K562 (cell line): ENCODE data around the gene ERBB3. TPM values are rescaled to one million over a fixed set of nuclear protein-coding genes. Genes with fewer than 3 reads are reported as not detected.
A peak's percentile ranks its signal among the peaks of the same experiment; 100 is the strongest.

Source experiments
- BRCA1 ChIP-seq, 2 experiments: fragments of 450-650 bp in 1 of 2; sonication (generic) in 1 of 2; formaldehyde crosslinking in 1 of 2; IDR thresholded peaks; 2 replicates each; pipeline versions ENCODE4 v1.5.0 to v1.6.1; 2017 to 2020; ENCODE audit warnings: mild to moderate bottlenecking in 1 of 2, missing genetic modification reagents in 1 of 2
- CAMTA2 ChIP-seq: fragments of 250-450 bp; sonication (Bioruptor Pico); conservative IDR thresholded peaks from 2 replicates; pipeline ENCODE4 v1.5.1; 2022
- ELF4 ChIP-seq: fragments of 450-650 bp; formaldehyde crosslinking; IDR thresholded peaks from 2 replicates; pipeline ENCODE4 v1.4.0; 2022; ENCODE audit warnings: missing genetic modification characterization
- MED1 ChIP-seq: sonication (generic); formaldehyde crosslinking; IDR thresholded peaks from 2 replicates; pipeline ENCODE4 v1.8.1; 2023; ENCODE audit warnings: missing genetic modification reagents, borderline replicate concordance
- NCOA6 ChIP-seq: fragments of 450-650 bp; IDR thresholded peaks from 2 replicates; pipeline ENCODE4 v1.6.1; 2017; ENCODE audit warnings: mild to moderate bottlenecking
- PCBP1 ChIP-seq: fragments of 200-400 bp; formaldehyde crosslinking; IDR thresholded peaks from 2 replicates; pipeline ENCODE4 v1.6.1; 2018; ENCODE audit warnings: mild to moderate bottlenecking, low read depth, low read length; ENCODE audit not compliant: poor library complexity, severe bottlenecking
- SMARCE1 ChIP-seq: fragments of 450-650 bp; IDR thresholded peaks from 2 replicates; pipeline ENCODE4 v1.7.1; 2016; ENCODE audit warnings: mild to moderate bottlenecking
- SOX6 ChIP-seq: fragments of 450-650 bp; IDR thresholded peaks from 2 replicates; pipeline ENCODE4 v1.6.1; 2014; ENCODE audit warnings: mild to moderate bottlenecking
- THRAP3 ChIP-seq: fragments of 450-650 bp; IDR thresholded peaks from 2 replicates; pipeline ENCODE4 v1.6.1; 2016; ENCODE audit warnings: mild to moderate bottlenecking, inconsistent platforms, borderline replicate concordance
- ZBTB17 ChIP-seq: fragments of 450-650 bp; formaldehyde crosslinking; IDR thresholded peaks from 2 replicates; pipeline ENCODE4 v1.4.0; 2020; ENCODE audit warnings: mild to moderate bottlenecking
- ZC3H8 ChIP-seq: fragments of 450-650 bp; IDR thresholded peaks from 2 replicates; pipeline ENCODE4 v1.6.1; 2017
- ZNF197 ChIP-seq: fragments of 200-800 bp; sonication (Bioruptor generic); IDR thresholded peaks from 2 replicates; pipeline ENCODE4 v1.6.1; 2016; ENCODE audit warnings: low read depth, missing genetic modification characterization, missing compliant biosample characterization
- polyA plus RNA-seq, 8 experiments: library from polyadenylated mRNA; depleted of rRNA in 4 of 8; stranded (reverse) in 5 of 8; unstranded in 3 of 8; fragments of >200 nt; fragmentation: Nextera tagmentation in 2 of 8; fragmentation: Illumina TruSeq in 1 of 8; extraction: Ambion mirVana in 2 of 8; extraction: Trizol in 1 of 8; gene quantifications; 2 replicates each; pipeline versions ENCODE4 v1.2.1 to v1.2.3, GENCODE V29; 2011 to 2014; ENCODE audit warnings: inconsistent platforms in 1 of 8, missing spikeins in 1 of 8
- total RNA-seq, 7 experiments: library from RNA; depleted of rRNA in 6 of 7; stranded (reverse); fragments of >200 nt in 6 of 7; fragmentation: Illumina TruSeq in 2 of 7; extraction: Trizol in 2 of 7; gene quantifications; 2 replicates each; pipeline versions ENCODE4 v1.2.1 to v1.2.3, GENCODE V29; 2011 to 2021; ENCODE audit warnings: low replicate concordance in 1 of 7
- TF ChIP-seq, protein P1 (sequence below): fragments of 250-450 bp; sonication (Bioruptor Pico); IDR thresholded peaks from 2 replicates; pipeline ENCODE4 v1.5.0; 2021
- TF ChIP-seq, protein P2 (sequence below): fragments of 250-450 bp; sonication (Bioruptor Pico); IDR thresholded peaks from 2 replicates; pipeline ENCODE4 v1.5.0; 2020; ENCODE audit warnings: mild to moderate bottlenecking
- TF ChIP-seq, protein P3 (sequence below): sonication (generic); formaldehyde crosslinking; IDR thresholded peaks from 2 replicates; pipeline ENCODE4 v1.8.1; 2022; ENCODE audit warnings: missing genetic modification reagents
- TF ChIP-seq, protein P4 (sequence below): fragments of 450-650 bp; IDR thresholded peaks from 2 replicates; pipeline ENCODE4 v1.6.1; 2016; ENCODE audit warnings: borderline replicate concordance
- TF ChIP-seq, protein P5 (sequence below): fragments of 250-450 bp; sonication (Bioruptor Pico); IDR thresholded peaks from 2 replicates; pipeline ENCODE4 v1.8.0; 2021; ENCODE audit warnings: borderline replicate concordance, mild to moderate bottlenecking, moderate library complexity; ENCODE audit not compliant: poor library complexity, severe bottlenecking
- TF ChIP-seq, protein P6 (sequence below): fragments of 450-650 bp; IDR thresholded peaks from 2 replicates; pipeline ENCODE4 v1.7.1; 2018; ENCODE audit warnings: mild to moderate bottlenecking, low read depth; ENCODE audit not compliant: partially characterized antibody

ERBB3 gene
- total and polyA plus RNA-seq, 9 of the 15 experiments (the other 6 are each of a cell fraction or from before 2014, with no cell fraction given), result 1.5 to 5.4 (median 3.8) TPM

DNA sequence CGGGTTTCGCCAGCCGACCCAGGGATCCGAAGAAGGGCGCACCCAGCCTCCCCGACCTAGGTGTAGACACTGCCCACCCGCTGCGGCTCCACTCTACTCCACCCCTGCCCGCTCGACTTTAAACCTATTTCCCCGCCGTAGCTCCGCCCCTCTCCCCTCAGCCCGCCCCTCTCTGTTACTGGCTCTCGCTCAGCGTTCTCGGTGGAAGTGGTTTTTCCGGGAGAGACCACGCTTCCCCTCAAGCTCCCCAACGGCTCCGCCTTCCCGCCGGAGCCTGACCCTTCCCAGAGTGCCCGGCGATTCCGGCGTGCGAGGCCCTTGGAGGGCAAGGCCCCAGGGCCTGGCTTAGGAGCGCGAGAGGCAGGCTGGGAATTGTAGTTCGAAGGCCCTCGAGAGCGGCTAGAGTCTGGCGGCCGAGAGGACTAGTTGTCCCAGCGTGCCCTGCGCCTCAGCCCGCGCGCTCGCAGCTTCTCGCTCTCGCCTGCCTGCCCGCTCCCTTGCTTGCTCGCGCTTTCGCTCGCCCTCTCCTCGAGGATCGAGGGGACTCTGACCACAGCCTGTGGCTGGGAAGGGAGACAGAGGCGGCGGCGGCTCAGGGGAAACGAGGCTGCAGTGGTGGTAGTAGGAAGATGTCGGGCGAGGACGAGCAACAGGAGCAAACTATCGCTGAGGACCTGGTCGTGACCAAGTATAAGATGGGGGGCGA lies 24.3 kb downstream of the ERBB3 start, which contains the start of gene PA2G4 (continued):
- TF ChIP-seq, protein P1, sequence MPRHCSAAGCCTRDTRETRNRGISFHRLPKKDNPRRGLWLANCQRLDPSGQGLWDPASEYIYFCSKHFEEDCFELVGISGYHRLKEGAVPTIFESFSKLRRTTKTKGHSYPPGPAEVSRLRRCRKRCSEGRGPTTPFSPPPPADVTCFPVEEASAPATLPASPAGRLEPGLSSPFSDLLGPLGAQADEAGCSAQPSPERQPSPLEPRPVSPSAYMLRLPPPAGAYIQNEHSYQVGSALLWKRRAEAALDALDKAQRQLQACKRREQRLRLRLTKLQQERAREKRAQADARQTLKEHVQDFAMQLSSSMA (CRISPR knock-in tag), result no peak
- TF ChIP-seq, protein P2, sequence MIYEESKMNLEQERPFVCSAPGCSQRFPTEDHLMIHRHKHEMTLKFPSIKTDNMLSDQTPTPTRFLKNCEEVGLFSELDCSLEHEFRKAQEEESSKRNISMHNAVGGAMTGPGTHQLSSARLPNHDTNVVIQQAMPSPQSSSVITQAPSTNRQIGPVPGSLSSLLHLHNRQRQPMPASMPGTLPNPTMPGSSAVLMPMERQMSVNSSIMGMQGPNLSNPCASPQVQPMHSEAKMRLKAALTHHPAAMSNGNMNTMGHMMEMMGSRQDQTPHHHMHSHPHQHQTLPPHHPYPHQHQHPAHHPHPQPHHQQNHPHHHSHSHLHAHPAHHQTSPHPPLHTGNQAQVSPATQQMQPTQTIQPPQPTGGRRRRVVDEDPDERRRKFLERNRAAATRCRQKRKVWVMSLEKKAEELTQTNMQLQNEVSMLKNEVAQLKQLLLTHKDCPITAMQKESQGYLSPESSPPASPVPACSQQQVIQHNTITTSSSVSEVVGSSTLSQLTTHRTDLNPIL, result no peak
- TF ChIP-seq CAMTA2 (CRISPR knock-in tag), result peak; percentile 77; the same call in 1 of the 2 replicates
- TF ChIP-seq SOX6, result no peak
- 0 out of 2 replicates have a peak, but pooled peaks have one; percentile 11 for TF ChIP-seq ELF4 (CRISPR knock-in tag)
- no peak for TF ChIP-seq PCBP1
- TF ChIP-seq, protein P3, sequence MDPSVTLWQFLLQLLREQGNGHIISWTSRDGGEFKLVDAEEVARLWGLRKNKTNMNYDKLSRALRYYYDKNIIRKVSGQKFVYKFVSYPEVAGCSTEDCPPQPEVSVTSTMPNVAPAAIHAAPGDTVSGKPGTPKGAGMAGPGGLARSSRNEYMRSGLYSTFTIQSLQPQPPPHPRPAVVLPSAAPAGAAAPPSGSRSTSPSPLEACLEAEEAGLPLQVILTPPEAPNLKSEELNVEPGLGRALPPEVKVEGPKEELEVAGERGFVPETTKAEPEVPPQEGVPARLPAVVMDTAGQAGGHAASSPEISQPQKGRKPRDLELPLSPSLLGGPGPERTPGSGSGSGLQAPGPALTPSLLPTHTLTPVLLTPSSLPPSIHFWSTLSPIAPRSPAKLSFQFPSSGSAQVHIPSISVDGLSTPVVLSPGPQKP, result no peak
- no peak for TF ChIP-seq THRAP3
- TF ChIP-seq ZNF197 (CRISPR knock-in tag), result peak; percentile 56; the same call in 1 of the 2 replicates
- TF ChIP-seq MED1 (CRISPR knock-in tag), result no peak
- no peak for TF ChIP-seq ZC3H8
- TF ChIP-seq, protein P4, sequence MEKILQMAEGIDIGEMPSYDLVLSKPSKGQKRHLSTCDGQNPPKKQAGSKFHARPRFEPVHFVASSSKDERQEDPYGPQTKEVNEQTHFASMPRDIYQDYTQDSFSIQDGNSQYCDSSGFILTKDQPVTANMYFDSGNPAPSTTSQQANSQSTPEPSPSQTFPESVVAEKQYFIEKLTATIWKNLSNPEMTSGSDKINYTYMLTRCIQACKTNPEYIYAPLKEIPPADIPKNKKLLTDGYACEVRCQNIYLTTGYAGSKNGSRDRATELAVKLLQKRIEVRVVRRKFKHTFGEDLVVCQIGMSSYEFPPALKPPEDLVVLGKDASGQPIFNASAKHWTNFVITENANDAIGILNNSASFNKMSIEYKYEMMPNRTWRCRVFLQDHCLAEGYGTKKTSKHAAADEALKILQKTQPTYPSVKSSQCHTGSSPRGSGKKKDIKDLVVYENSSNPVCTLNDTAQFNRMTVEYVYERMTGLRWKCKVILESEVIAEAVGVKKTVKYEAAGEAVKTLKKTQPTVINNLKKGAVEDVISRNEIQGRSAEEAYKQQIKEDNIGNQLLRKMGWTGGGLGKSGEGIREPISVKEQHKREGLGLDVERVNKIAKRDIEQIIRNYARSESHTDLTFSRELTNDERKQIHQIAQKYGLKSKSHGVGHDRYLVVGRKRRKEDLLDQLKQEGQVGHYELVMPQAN, result peak; percentile 58
- TF ChIP-seq, protein P5, sequence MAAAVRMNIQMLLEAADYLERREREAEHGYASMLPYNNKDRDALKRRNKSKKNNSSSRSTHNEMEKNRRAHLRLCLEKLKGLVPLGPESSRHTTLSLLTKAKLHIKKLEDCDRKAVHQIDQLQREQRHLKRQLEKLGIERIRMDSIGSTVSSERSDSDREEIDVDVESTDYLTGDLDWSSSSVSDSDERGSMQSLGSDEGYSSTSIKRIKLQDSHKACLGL (CRISPR knock-in tag), result no peak
- TF ChIP-seq NCOA6, result no peak
- TF ChIP-seq SMARCE1, result no peak
- TF ChIP-seq, protein P6, sequence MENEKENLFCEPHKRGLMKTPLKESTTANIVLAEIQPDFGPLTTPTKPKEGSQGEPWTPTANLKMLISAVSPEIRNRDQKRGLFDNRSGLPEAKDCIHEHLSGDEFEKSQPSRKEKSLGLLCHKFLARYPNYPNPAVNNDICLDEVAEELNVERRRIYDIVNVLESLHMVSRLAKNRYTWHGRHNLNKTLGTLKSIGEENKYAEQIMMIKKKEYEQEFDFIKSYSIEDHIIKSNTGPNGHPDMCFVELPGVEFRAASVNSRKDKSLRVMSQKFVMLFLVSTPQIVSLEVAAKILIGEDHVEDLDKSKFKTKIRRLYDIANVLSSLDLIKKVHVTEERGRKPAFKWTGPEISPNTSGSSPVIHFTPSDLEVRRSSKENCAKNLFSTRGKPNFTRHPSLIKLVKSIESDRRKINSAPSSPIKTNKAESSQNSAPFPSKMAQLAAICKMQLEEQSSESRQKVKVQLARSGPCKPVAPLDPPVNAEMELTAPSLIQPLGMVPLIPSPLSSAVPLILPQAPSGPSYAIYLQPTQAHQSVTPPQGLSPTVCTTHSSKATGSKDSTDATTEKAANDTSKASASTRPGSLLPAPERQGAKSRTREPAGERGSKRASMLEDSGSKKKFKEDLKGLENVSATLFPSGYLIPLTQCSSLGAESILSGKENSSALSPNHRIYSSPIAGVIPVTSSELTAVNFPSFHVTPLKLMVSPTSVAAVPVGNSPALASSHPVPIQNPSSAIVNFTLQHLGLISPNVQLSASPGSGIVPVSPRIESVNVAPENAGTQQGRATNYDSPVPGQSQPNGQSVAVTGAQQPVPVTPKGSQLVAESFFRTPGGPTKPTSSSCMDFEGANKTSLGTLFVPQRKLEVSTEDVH, result no peak
- 0 out of 2 replicates have a peak, but pooled peaks have one; percentile 50 for TF ChIP-seq ZBTB17
- no peak for TF ChIP-seq BRCA1 (IDR thresholded peaks at IDR 0.05)
- no peak for TF ChIP-seq BRCA1 (CRISPR knock-in tag; IDR thresholded peaks at IDR 0.05)
